Dermis microvascular lymphatic vessel endothelial cell (primary cell): ENCODE results near the gene C16orf87. TPM values are rescaled to one million over a fixed set of nuclear protein-coding genes. Genes with fewer than 3 reads are reported as not detected.

Experiments
- DNase-seq, 2 donors: peaks; one replicate each; pipeline versions ENCODE4 v3.0.0 to v3.0.0-alpha.2; 2010; ENCODE audit warnings: low read depth in 2 of 2
- total RNA-seq: library from RNA; depleted of rRNA; stranded (reverse); fragments of >200 nt; gene quantifications from 2 replicates; pipeline ENCODE4 v1.2.1, GENCODE V29; 2014

Gene C16orf87
- total RNA-seq, 1 donor from 2014 or later: 5.8 TPM

- peak in 1 of 2 donors; percentile 31 for DNase-seq
These were observed 73.5 kb downstream of the C16orf87 start for GRCh38 chr16:46757339-46758050.

GRCh38 chr16:46756772-46757171 is 74.2 kb downstream of the C16orf87 start:
- DNase-seq: no peak

GRCh38 chr16:46753015-46753414 is 78.0 kb downstream of the C16orf87 start:
- no peak for DNase-seq

GRCh38 chr16:46751381-46751780 is 79.6 kb downstream of the C16orf87 start:
- no peak for DNase-seq

GRCh38 chr16:46748775-46749705 is 81.9 kb downstream of the C16orf87 start:
- DNase-seq: no peak

- DNase-seq: no peak
These were observed 83.0 kb downstream of the C16orf87 start, which contains the start of gene MYLK3 for GRCh38 chr16:46747777-46748651. TSS of gene MYLK3 (minus strand) at chr16:46748344. CDS start at chr16:46748193, 151 bp downstream.

- DNase-seq: no peak
These were observed 83.9 kb downstream of the C16orf87 start for GRCh38 chr16:46746821-46747776.

Other genes starting within 250 kb of the C16orf87 start
- 8.0 and 16.8 TPM in 2 replicates for gene SHCBP1, start 209.8 kb downstream of the C16orf87 start, total RNA-seq
- gene VPS35, start 142.0 kb downstream of the C16orf87 start, total RNA-seq: 73.9 and 80.7 TPM in 2 replicates
- gene ORC6, start 141.5 kb downstream of the C16orf87 start, total RNA-seq: 5.8 and 9.1 TPM in 2 replicates
- under 0.01 and 0.13 TPM in 2 replicates for gene MYLK3, start 82.8 kb downstream of the C16orf87 start, total RNA-seq
- gene GPT2, start 53.2 kb upstream of the C16orf87 start, total RNA-seq: 5.1 and 5.3 TPM in 2 replicates
- 57.0 and 62.6 TPM in 2 replicates for gene DNAJA2, start 142.5 kb upstream of the C16orf87 start, total RNA-seq